Keratinocyte (primary cell): ENCODE data around the gene KRTAP2-2. TPM values are rescaled to one million over a fixed set of nuclear protein-coding genes. Genes with fewer than 3 reads are reported as not detected.

Experiments
- DNase-seq: peaks from one replicate; pipeline ENCODE4 v3.0.0-alpha.2; 2011; ENCODE audit warnings: low read depth, missing footprints, low spot score
- FAIRE-seq: peaks from 2 replicates; lab custom pipeline; 2011; peaks lifted over from hg19 to GRCh38; lab: Jason Lieb, UNC
- H2AFZ ChIP-seq: 2 replicates; pipeline ENCODE4 v1.6.0; 2012; ENCODE audit warnings: low read length, control low read depth, inconsistent platforms; ENCODE audit not compliant: control insufficient read depth
- H3K27ac ChIP-seq: 2 replicates; pipeline ENCODE4 v1.5.1; 2011; ENCODE audit warnings: low read length; ENCODE audit not compliant: control insufficient read depth, insufficient read depth
- H3K27me3 ChIP-seq: 3 replicates; pipeline ENCODE4 v1.6.0; 2011; ENCODE audit warnings: low read length; ENCODE audit not compliant: control insufficient read depth, insufficient read depth; ENCODE audit errors: extremely low read depth
- H3K36me3 ChIP-seq, 2 experiments: 2 replicates in 1 of 2; 3 replicates in 1 of 2; pipeline ENCODE4 v1.5.1; 2011; ENCODE audit warnings: low read length in 2 of 2, mild to moderate bottlenecking in 1 of 2; ENCODE audit not compliant: control insufficient read depth in 2 of 2, insufficient read depth in 2 of 2; ENCODE audit errors: extremely low read depth in 1 of 2
- H3K4me1 ChIP-seq: 3 replicates; pipeline ENCODE4 v1.5.1; 2011; ENCODE audit warnings: low read length; ENCODE audit not compliant: control insufficient read depth, insufficient read depth; ENCODE audit errors: extremely low read depth
- H3K4me2 ChIP-seq: 3 replicates; pipeline ENCODE4 v1.6.0; 2011; ENCODE audit warnings: low read depth, low read length; ENCODE audit not compliant: control insufficient read depth, insufficient read depth; ENCODE audit errors: extremely low read depth
- H3K4me3 ChIP-seq, 3 experiments: fragments of 200-600 bp in 1 of 3; sonication (generic) in 1 of 3; 2 replicates in 2 of 3; 3 replicates in 1 of 3; pipeline ENCODE4 v1.5.1; 2011 to 2016; ENCODE audit warnings: low read length in 3 of 3, mild to moderate bottlenecking in 3 of 3, control low read depth in 2 of 3, inconsistent platforms in 1 of 3, low read depth in 1 of 3, mixed read lengths in 1 of 3, mixed run types in 1 of 3, moderate library complexity in 1 of 3; ENCODE audit not compliant: control insufficient read depth in 2 of 3, insufficient read depth in 2 of 3; ENCODE audit errors: extremely low read depth in 1 of 3
- H3K79me2 ChIP-seq: 2 replicates; pipeline ENCODE4 v1.6.0; 2012; ENCODE audit warnings: low read length; ENCODE audit not compliant: control insufficient read depth, insufficient read depth
- H3K9ac ChIP-seq: 3 replicates; pipeline ENCODE4 v1.6.0; 2011; ENCODE audit warnings: low read length; ENCODE audit not compliant: control insufficient read depth, insufficient read depth; ENCODE audit errors: extremely low read depth
- H3K9me1 ChIP-seq: 3 replicates; pipeline ENCODE4 v1.6.0; 2011; ENCODE audit warnings: low read length; ENCODE audit not compliant: control insufficient read depth, insufficient read depth; ENCODE audit errors: extremely low read depth
- H3K9me3 ChIP-seq: 2 replicates; pipeline ENCODE4 v1.5.1; 2012; ENCODE audit warnings: low read depth, low read length; ENCODE audit not compliant: control insufficient read depth
- H4K20me1 ChIP-seq: 3 replicates; pipeline ENCODE4 v1.6.0; 2011; ENCODE audit warnings: low read length; ENCODE audit not compliant: control insufficient read depth, insufficient read depth; ENCODE audit errors: extremely low read depth
- CTCF ChIP-seq, 3 experiments: IDR thresholded peaks in 1 of 3; conservative IDR thresholded peaks in 1 of 3; optimal IDR thresholded peaks in 1 of 3; 2 replicates in 2 of 3; 3 replicates in 1 of 3; pipeline versions ENCODE3 to v1.5.1; 2011; ENCODE audit warnings: low read length in 3 of 3, mild to moderate bottlenecking in 3 of 3, moderate library complexity in 2 of 3, control low read depth in 1 of 3, inconsistent platforms in 1 of 3; ENCODE audit not compliant: insufficient read depth in 2 of 3; ENCODE audit errors: extremely low read depth in 1 of 3
- EZH2 ChIP-seq: IDR thresholded peaks from one replicate; pipeline ENCODE4 v1.6.1; 2012; ENCODE audit warnings: inconsistent platforms, mild to moderate bottlenecking, low read length, moderate library complexity
- dilution Hi-C: fragments of 300-500 bp; cut with MboI; formaldehyde crosslinking; loops from one replicate; pipeline ENCODE4 v1.7.0; 2020; ENCODE audit warnings: low sequenced_read_pairs; ENCODE audit not compliant: extremely low pct_ligation_motif_present
- polyA plus RNA-seq, 5 experiments: library from polyadenylated mRNA; depleted of rRNA in 3 of 5; stranded (reverse) in 3 of 5; stranded (forward) in 1 of 5; unstranded in 1 of 5; fragments of >200 nt; gene quantifications; 1 replicate in 1 of 5; 2 replicates in 3 of 5; 3 replicates in 1 of 5; pipeline versions ENCODE4 v1.2.1 to v1.2.3, GENCODE V29; 2011 to 2012; ENCODE audit warnings: missing spikeins in 2 of 5, low read depth in 1 of 5, low replicate concordance in 1 of 5

Gene KRTAP2-2
- polyA plus RNA-seq, 1 donor (not counting 4 experiments of a cell fraction or from before 2014, with no cell fraction given) = not detected

GRCh38 chr17:41016578-41017215, 38.3 kb downstream of the KRTAP2-2 start:
- Histone ChIP-seq H3K9me1 (no peaks in the 10 kb centered on the region), H3K4me1 (no peaks in the 10 kb centered on the region), H3K36me3 (no peaks in the 10 kb centered on the region), H3K27me3 (no peaks in the 10 kb centered on the region), H3K27ac (no peak overlapping the region), H3K4me3 (no peak overlapping the region), H3K79me2 (no peaks in the 10 kb centered on the region), H4K20me1 (no peaks in the 10 kb centered on the region), H3K4me2 (no peak overlapping the region), H3K9ac (no peak overlapping the region), H2AFZ (no peak overlapping the region), H3K9me3 (no peaks in the 10 kb centered on the region)
- dilution Hi-C loops = no loop called here
- FAIRE-seq (no peak), DNase-seq (no peak)
- TF ChIP-seq EZH2 = no peak
- TF ChIP-seq CTCF (optimal IDR thresholded peaks at IDR 0.05 in 1 of 3, IDR thresholded peaks at IDR 0.05 in 1 of 3, conservative IDR thresholded peaks at IDR 0.05 in 1 of 3; ENCODE audit: extremely low read depth in 1 of 3, insufficient read depth in 2 of 3, low read length in 3 of 3) = no peak

GRCh38 chr17:41015454-41015853, 39.6 kb downstream of the KRTAP2-2 start:
- FAIRE-seq = no peak
- dilution Hi-C loops = no loop called here

More at GRCh38 chr17:41015454-41015853, 39.6 kb downstream of the KRTAP2-2 start:
- no peak overlapping the region for H2AFZ ChIP-seq
- TF ChIP-seq CTCF (optimal IDR thresholded peaks at IDR 0.05 in 1 of 3, IDR thresholded peaks at IDR 0.05 in 1 of 3, conservative IDR thresholded peaks at IDR 0.05 in 1 of 3; ENCODE audit: extremely low read depth in 1 of 3, insufficient read depth in 2 of 3, low read length in 3 of 3) (no peak), EZH2 (no peak)
- no peak overlapping the region for H3K4me3 ChIP-seq
- no peaks in the 10 kb centered on the region for H4K20me1 ChIP-seq
- H3K27ac ChIP-seq = no peak overlapping the region
- H3K4me1 ChIP-seq = no peaks in the 10 kb centered on the region
- H3K4me2 ChIP-seq = no peak overlapping the region
- no peaks in the 10 kb centered on the region for H3K9me3 ChIP-seq
- H3K79me2 ChIP-seq = no peaks in the 10 kb centered on the region
- no peaks in the 10 kb centered on the region for H3K27me3 ChIP-seq
- no peak overlapping the region for H3K9ac ChIP-seq
- DNase-seq = no peak
- H3K36me3 ChIP-seq = no peaks in the 10 kb centered on the region
- H3K9me1 ChIP-seq = no peaks in the 10 kb centered on the region
